HL-60/S4 (cell line): ENCODE measurements around the gene WDR26.
"Not testable (repeated sequence)": the region's sequence is repeated elsewhere in the genome, so short reads cannot be mapped to it uniquely, and the experiment has no call there.

Source experiments
- in situ Hi-C: fragments of 300-500 bp; cut with MboI; formaldehyde crosslinking; loops from 2 replicates; pipeline ENCODE4 v1.14.3; 2022; ENCODE audit warnings: low sequenced_read_pairs

WDR26 gene

DNA sequence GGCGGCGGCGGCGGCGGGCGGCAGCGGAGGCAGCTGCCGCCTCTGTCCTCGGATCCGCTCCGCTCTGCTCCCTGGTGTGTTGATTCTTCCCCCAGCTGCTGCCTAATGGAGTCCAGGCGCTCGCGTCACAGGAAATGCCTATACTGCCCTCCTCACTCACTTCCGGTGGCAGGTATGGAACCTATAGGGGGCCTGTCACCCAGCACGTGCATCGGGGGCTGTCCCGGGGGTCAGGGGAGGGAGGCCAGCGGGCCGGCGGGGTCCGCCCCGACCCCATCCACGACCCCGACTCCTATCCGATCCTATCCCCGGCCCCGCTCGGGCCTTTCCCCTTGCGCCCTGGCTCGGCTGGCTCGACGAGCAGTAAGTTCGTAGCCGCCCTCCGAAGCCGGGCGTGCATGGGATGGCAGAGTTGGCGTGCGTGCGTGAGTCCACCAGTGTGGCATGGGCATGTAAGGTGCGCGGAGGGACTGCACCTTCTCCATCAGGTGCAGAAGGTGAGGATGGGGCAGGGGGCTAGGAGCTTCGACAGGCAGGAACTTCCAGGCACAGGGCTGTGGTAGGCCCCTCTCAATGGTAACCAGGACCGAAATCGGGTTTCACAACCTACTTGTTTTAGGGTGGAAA, at the start of gene WDR26:
TSS of gene WDR26 (minus strand) at position 107 of the 627 bp plus-strand sequence.
- in situ Hi-C loops = no loop called here

- in situ Hi-C loops = not testable (repeated sequence)
Measured at GRCh38 chr1:224483206-224483605, 48.6 kb upstream of the WDR26 start.

GRCh38 chr1:224482619-224483018, 48.0 kb upstream of the WDR26 start:
- in situ Hi-C loops = no loop called here

DNA sequence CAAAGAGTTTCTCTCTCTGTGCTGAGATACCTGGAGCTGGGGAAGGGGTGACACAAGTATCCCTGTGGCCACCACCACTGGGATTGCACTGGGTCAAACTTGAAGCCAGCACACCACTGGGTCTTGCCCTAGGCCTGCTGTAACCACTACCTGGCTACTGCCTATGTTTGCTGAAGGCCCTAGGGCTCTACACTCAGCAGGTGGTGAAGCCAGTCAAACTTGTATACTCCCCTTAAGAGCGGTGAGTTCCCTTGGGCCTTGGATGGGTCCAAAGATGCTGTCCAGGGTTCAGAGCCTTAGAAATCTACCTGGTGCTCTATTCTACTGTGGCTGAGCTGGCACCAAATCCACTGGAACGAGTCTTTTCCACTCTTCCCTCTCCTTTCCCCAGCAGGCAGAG, 47.0 kb upstream of the WDR26 start:
- in situ Hi-C loops = no loop called here

DNA sequence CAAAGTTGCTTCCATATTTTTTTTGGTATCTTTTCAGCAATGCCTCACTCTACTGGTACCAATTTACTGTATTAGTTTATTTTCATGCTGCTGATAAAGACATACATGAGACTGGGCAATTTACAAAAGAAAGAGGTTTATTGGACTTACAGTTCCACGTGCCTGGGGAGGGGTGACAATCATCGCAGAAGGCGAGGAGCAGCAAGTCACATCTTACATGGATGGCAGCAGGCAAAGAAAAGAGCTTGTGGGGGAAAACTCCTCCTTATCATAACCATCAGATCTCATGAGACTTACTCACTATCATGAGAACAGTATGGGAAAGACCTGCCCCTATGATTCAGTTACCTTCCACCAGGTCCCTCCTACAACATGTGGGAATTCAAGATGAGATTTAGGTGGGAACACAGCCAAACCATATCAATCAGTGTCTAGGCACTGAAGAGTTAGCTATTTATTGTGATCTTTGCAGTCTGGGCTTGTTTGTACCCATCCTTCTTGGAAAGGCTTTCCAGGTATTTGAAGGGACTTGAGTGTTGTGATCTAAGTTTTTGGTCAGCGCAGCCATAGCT, 46.4 kb upstream of the WDR26 start:
- in situ Hi-C loops = not testable (repeated sequence)

DNA sequence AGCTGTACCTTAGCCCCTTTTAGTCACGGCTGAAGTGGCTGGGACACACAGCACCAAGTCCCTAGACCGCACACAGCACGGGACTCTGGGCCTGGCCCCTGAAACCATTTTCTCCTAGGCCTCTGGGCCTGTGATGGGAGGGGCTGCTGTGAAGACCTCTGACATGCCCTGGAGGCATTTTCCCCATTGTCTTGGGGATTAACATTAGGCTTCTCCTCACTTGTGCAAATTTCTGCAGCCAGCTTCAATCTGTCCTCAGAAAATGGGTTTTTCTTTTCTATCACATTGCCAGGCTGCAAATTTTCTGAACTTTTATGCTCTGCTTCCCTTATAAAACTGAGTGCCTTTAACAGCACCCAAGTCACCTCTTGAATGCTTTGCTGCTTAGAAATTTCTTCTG, 45.6 kb upstream of the WDR26 start:
- in situ Hi-C loops = not testable (repeated sequence)

GRCh38 chr1:224472806-224473205, 38.2 kb upstream of the WDR26 start:
- in situ Hi-C loops = no loop called here

GRCh38 chr1:224466154-224466553, 31.6 kb upstream of the WDR26 start:
- in situ Hi-C loops = loop anchor here (10.0 kb wide), 1 partner anchor 351 kb away; the partner anchor contains the start of gene FBXO28

GRCh38 chr1:224459966-224460365, 25.4 kb upstream of the WDR26 start:
- in situ Hi-C loops = loop anchor here (10.0 kb wide), 1 partner anchor 345 kb away; the partner anchor contains the start of gene FBXO28

DNA sequence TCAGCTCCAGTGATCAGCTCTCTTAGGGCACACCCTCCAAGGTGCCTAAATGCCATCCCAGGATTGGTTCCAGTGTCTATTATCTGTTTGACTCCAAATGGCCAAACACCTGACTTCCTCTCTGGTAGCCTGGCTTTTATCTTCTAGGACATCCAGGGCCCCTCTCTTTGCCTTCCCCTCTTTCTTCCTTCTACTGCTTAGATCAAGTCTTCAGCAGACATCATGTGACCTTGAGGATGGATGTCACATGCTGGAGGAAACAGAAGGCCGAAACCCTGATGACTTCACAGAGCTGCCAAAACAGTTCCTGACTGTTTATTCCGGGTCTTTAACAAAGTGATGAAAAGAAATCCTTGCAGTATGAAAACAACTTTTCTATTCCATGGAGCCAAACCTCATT, 24.4 kb upstream of the WDR26 start:
- in situ Hi-C loops = no loop called here

GRCh38 chr1:224458296-224458695, 23.7 kb upstream of the WDR26 start:
- in situ Hi-C loops = no loop called here

- in situ Hi-C loops = no loop called here
Measured at GRCh38 chr1:224457782-224458144, 23.2 kb upstream of the WDR26 start.

DNA sequence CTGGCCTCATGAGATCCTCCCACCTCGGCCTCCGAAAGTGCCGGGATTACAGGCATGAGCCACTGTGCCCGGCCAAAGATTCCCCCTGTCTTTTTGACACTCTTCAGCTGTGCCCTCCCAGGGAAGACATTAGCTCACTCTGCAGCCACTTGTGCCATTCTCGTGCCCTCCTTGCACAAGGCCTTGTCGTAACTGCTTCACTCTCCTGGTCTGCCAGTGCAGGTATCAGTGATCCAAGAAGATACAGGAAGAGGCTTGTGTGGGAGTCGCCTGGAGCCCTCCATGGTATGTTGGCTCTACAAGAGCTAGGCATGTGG, 22.0 kb upstream of the WDR26 start:
- in situ Hi-C loops = no loop called here

- in situ Hi-C loops = no loop called here
Measured at GRCh38 chr1:224454402-224455055, 19.9 kb upstream of the WDR26 start.

DNA sequence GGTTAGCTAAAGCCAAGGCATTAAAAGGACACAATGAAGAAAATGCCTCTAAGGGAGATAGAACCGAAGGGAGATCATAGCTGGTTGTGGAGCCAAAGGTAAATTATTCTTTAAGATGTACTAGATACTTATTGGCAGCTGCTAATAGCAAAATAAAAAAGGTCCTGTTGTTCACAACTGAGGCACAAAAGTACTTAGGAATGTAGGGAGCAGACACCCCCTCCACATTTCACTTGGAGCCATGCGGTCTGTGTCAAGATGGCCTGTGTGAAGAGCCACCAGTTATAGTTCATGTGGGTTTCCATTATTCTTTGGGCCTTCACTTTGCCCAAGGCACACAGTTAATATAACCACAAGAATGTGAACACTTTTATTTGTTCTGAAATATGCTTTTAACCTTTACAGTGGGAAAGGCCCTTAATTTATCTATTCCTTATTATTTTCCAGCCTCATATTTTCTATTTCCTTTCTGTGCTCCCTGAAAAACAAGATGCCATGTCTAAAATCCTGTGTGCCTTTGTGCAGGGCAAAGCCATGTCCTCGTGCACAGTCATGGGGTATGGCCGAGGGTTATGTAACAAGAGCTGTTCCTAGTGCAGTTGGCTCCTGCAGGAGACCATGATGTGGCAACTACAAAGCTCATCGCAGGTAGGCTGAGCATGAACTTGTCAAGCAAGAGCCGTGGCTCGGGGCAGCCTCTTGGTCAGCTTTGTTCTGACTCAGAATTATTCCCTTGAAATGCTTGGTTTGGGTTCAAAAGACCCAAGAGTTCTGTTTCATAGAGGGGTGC, 16.2 kb upstream of the WDR26 start:
- in situ Hi-C loops = no loop called here

DNA sequence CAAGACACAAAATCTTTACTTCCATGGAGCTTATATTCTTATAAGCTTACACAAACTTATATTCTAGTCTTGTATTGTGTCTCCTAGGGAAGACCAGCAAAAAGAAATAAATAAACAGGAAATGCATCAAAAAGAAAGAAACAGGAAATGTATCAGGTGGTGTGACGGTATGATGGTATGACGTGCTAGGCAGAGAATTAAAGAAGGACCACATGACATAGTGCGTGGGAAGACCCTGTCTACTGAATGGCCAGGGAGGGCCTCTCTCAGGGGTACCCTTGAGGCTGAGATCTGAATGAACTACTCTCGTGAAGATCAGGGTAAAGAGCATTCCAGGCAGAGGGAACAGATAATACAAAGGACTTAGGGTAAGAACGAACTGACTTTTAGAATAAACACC, 15.6 kb upstream of the WDR26 start:
- in situ Hi-C loops = no loop called here

GRCh38 chr1:224448453-224449017, 13.9 kb upstream of the WDR26 start:
- in situ Hi-C loops = no loop called here

GRCh38 chr1:224447971-224448370, 13.4 kb upstream of the WDR26 start:
- in situ Hi-C loops = no loop called here

- in situ Hi-C loops = no loop called here
Measured at GRCh38 chr1:224447251-224447650, 12.7 kb upstream of the WDR26 start.

DNA sequence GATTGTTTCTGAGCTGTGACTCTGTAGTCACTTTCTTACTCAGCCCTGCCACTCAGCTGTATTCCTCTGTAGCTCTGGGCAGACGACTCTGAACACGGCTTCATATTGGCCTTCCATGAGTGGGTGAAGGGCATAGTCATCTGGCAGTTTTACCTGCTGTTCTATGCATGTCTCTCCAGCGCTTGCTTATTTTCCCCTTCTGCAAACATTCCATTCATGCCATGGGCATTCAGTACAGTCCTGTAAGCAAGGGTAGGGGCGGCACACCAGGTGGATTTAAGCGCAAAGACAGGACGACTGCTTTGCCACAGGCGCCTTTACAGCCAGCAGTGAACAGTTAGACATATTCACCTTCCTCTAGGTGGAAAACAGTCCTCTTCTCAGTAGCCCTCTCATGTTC, 4.4 kb upstream of the WDR26 start:
- in situ Hi-C loops = no loop called here

- in situ Hi-C loops = no loop called here
Measured at GRCh38 chr1:224435999-224436398, 1.4 kb upstream of the WDR26 start.
